ENCODE results near the gene CCDC82.
A peak's percentile ranks its signal among the peaks of the same experiment; 100 is the strongest.

CCDC82 gene

DNA sequence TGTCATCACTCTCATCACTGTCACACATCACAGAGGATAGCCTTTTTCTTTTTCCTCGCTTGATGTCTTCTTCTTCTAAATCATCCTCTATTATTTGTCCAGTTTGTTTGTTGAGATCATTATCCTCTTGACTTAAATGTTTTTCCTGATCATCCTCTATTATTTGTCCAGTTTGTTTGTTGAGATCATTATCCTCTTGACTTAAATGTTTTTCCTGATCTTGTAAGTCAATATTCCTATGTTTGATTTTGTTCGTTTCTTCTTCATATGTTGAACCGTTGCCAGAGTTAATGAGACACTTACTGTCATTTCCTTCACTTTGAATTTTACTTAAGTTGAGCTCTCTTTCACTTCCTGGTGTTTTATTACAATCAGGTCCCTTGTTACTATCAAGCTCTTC lies 5.6 kb downstream of the CCDC82 start:
- TF ChIP-seq, protein P1, sequence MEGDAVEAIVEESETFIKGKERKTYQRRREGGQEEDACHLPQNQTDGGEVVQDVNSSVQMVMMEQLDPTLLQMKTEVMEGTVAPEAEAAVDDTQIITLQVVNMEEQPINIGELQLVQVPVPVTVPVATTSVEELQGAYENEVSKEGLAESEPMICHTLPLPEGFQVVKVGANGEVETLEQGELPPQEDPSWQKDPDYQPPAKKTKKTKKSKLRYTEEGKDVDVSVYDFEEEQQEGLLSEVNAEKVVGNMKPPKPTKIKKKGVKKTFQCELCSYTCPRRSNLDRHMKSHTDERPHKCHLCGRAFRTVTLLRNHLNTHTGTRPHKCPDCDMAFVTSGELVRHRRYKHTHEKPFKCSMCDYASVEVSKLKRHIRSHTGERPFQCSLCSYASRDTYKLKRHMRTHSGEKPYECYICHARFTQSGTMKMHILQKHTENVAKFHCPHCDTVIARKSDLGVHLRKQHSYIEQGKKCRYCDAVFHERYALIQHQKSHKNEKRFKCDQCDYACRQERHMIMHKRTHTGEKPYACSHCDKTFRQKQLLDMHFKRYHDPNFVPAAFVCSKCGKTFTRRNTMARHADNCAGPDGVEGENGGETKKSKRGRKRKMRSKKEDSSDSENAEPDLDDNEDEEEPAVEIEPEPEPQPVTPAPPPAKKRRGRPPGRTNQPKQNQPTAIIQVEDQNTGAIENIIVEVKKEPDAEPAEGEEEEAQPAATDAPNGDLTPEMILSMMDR (IDR thresholded peaks at IDR 0.05; ENCODE audit: low read depth, low read length) = no peak
- TF ChIP-seq EZH2phosphoT487 (IDR thresholded peaks at IDR 0.05; ENCODE audit: low read depth) = no peak
- no peak overlapping the region for H2AFZ ChIP-seq (ENCODE audit: low read depth, low read length)
- no peaks in the 10 kb centered on the region for H3K9me3 ChIP-seq (ENCODE audit: insufficient read depth, low read length)
- H3K36me3 ChIP-seq (replicated peaks; ENCODE audit: low read depth, low read length) = peaks cover 5% of the 10 kb centered on the region
- H3K4me2 ChIP-seq (ENCODE audit: low read length) = no peak overlapping the region
- H3K79me2 ChIP-seq (ENCODE audit: low read length) = peaks cover 8% of the 10 kb centered on the region; the same call in 1 of the 2 replicates
- no peak overlapping the region for H3K9ac ChIP-seq (ENCODE audit: low read length)
- H3K4me1 ChIP-seq (ENCODE audit: low read length) = peaks cover 5% of the 10 kb centered on the region; the same call in 1 of the 2 replicates
- no peak overlapping the region for H3K27ac ChIP-seq (ENCODE audit: low read length)
- H4K20me1 ChIP-seq (ENCODE audit: insufficient read depth, low read length) = no peaks in the 10 kb centered on the region
- H3K27me3 ChIP-seq (ENCODE audit: low read depth, low read length) = no peaks in the 10 kb centered on the region
- H3K4me3 ChIP-seq (ENCODE audit: low read length) = no peak overlapping the region

DNA sequence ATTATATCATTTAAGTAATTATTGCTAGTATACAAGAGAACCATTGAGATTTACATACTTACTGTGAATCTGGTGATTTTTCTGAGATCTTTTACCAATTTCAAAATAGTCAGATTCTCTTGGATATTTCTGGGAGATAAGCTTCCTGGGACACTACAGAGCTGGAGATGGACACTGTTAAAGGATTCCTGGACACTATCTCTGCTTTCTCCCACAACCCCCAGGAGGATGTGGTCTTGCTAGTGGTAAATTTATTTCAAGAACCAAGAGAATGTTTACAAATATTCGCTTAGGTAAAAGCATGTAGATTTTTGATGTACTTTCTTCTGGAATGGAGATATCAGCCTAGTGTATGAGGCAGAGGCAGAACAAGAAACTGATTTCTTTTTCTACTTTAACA lies 12.9 kb downstream of the CCDC82 start:
- TF ChIP-seq, protein P1 (IDR thresholded peaks at IDR 0.05; ENCODE audit: low read depth, low read length) = no peak
- no peak for TF ChIP-seq EZH2phosphoT487 (IDR thresholded peaks at IDR 0.05; ENCODE audit: low read depth)
- no peaks in the 10 kb centered on the region for H3K4me1 ChIP-seq (ENCODE audit: low read length)
- no peak overlapping the region for H2AFZ ChIP-seq (ENCODE audit: low read depth, low read length)
- H3K27me3 ChIP-seq (ENCODE audit: low read depth, low read length) = no peaks in the 10 kb centered on the region
- no peaks in the 10 kb centered on the region for H3K79me2 ChIP-seq (ENCODE audit: low read length)
- H3K9me3 ChIP-seq (ENCODE audit: insufficient read depth, low read length) = no peaks in the 10 kb centered on the region
- peaks cover 5% of the 10 kb centered on the region for H3K36me3 ChIP-seq (replicated peaks; ENCODE audit: low read depth, low read length)
- H4K20me1 ChIP-seq (ENCODE audit: insufficient read depth, low read length) = no peaks in the 10 kb centered on the region
- no peak overlapping the region for H3K4me2 ChIP-seq (ENCODE audit: low read length)
- no peak overlapping the region for H3K27ac ChIP-seq (ENCODE audit: low read length)
- H3K4me3 ChIP-seq (ENCODE audit: low read length) = no peak overlapping the region
- no peak overlapping the region for H3K9ac ChIP-seq (ENCODE audit: low read length)

DNA sequence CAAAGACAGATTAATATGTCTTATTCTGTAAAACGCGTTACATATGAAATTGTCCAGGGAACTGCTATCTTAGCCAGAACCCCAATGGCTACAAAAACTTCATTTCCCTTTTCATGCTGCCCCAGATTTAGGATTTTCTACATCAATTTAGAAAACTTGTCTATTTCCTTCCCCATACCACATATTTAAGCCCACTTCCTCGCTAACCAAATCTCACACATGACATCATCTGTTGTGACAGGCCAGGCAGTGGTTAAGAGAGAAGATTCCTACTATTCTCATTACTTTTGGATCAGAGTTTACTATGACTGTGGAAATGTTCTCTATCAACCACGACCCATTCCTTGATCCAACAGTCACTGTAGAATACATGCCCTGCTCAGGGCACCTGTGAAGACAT lies 15.9 kb downstream of the CCDC82 start:
- H2AFZ ChIP-seq (ENCODE audit: low read depth, low read length) = no peak overlapping the region
- TF ChIP-seq, protein P1 (IDR thresholded peaks at IDR 0.05; ENCODE audit: low read depth, low read length) = no peak
- TF ChIP-seq EZH2phosphoT487 (IDR thresholded peaks at IDR 0.05; ENCODE audit: low read depth) = no peak
- no peaks in the 10 kb centered on the region for H3K27me3 ChIP-seq (ENCODE audit: low read depth, low read length)
- H3K4me3 ChIP-seq (ENCODE audit: low read length) = no peak overlapping the region
- no peak overlapping the region for H3K4me2 ChIP-seq (ENCODE audit: low read length)
- H4K20me1 ChIP-seq (ENCODE audit: insufficient read depth, low read length) = no peaks in the 10 kb centered on the region
- peaks cover 7% of the 10 kb centered on the region for H3K36me3 ChIP-seq (replicated peaks; ENCODE audit: low read depth, low read length)
- H3K9me3 ChIP-seq (ENCODE audit: insufficient read depth, low read length) = no peaks in the 10 kb centered on the region
- no peak overlapping the region for H3K9ac ChIP-seq (ENCODE audit: low read length)
- no peak overlapping the region for H3K27ac ChIP-seq (ENCODE audit: low read length)
- H3K79me2 ChIP-seq (ENCODE audit: low read length) = no peaks in the 10 kb centered on the region
- H3K4me1 ChIP-seq (ENCODE audit: low read length) = no peaks in the 10 kb centered on the region

DNA sequence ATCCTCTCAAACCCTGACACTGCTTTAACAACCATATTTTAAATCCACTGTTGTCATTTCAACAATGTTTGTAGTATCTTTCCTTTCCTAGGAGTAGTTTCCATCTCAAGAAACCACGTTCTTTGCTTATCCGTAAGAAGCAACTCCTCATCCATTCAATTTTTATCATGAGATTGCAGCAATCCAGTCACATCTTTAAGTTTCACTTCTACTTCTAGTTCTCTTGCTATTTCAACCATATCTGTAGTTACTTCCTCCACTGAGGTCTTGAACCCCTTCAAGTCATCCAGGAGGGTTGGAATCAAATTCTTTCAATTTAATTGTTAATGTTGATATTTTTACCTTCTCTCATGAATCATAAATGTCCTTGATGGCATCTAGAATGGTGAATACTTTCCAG lies 22.4 kb downstream of the CCDC82 start:
- Histone ChIP-seq H4K20me1 (ENCODE audit: insufficient read depth, low read length) (no peaks in the 10 kb centered on the region), H3K79me2 (ENCODE audit: low read length) (no peaks in the 10 kb centered on the region), H3K27ac (ENCODE audit: low read length) (no peak overlapping the region), H3K27me3 (ENCODE audit: low read depth, low read length) (no peaks in the 10 kb centered on the region), H2AFZ (ENCODE audit: low read depth, low read length) (no peak overlapping the region), H3K4me2 (ENCODE audit: low read length) (peak overlapping the region; percentile 6; the same call in 1 of the 2 replicates), H3K4me1 (ENCODE audit: low read length) (peaks cover 8% of the 10 kb centered on the region), H3K36me3 (replicated peaks; ENCODE audit: low read depth, low read length) (peaks cover 14% of the 10 kb centered on the region), H3K4me3 (ENCODE audit: low read length) (no peak overlapping the region), H3K9ac (ENCODE audit: low read length) (no peak overlapping the region), H3K9me3 (ENCODE audit: insufficient read depth, low read length) (no peaks in the 10 kb centered on the region)
- TF ChIP-seq, protein P1 (IDR thresholded peaks at IDR 0.05; ENCODE audit: low read depth, low read length) = no peak
- no peak for TF ChIP-seq EZH2phosphoT487 (IDR thresholded peaks at IDR 0.05; ENCODE audit: low read depth)

All from OCI-LY3 (cell line).